Lung (tissue), 12 donors: ENCODE measurements around the gene SORL1. TPM values are rescaled to one million over a fixed set of nuclear protein-coding genes. Genes with fewer than 3 reads are reported as not detected.
A peak's percentile ranks its signal among the peaks of the same experiment; 100 is the strongest.

ENCODE experiments used
- ATAC-seq: fragments of 200-7000 bp; cut with Tn5 transposase; one replicate; pipeline ENCODE4 v1.9.1; 2020; ENCODE audit warnings: moderate number of reproducible peaks; ENCODE audit not compliant: insufficient read depth, low FRiP score
- DNase-seq, 3 donors: peaks; one replicate each; pipeline ENCODE4 v3.0.0-alpha.2; 2013 to 2017
- H3K27ac ChIP-seq, 2 donors: one replicate each; pipeline ENCODE4 v1.5.1; 2013; ENCODE audit warnings: mild to moderate bottlenecking in 2 of 2, moderate library complexity in 2 of 2, control low read depth in 1 of 2, inconsistent platforms in 1 of 2, low read depth in 1 of 2, low read length in 1 of 2
- H3K27me3 ChIP-seq, 3 donors: one replicate each; pipeline ENCODE4 v1.5.1; 2013; ENCODE audit warnings: low read length in 2 of 3; ENCODE audit not compliant: control insufficient read depth in 3 of 3, insufficient read depth in 3 of 3
- H3K36me3 ChIP-seq, 4 donors: one replicate each; pipeline ENCODE4 v1.5.1; 2013; ENCODE audit warnings: low read length in 4 of 4, mild to moderate bottlenecking in 1 of 4, moderate library complexity in 1 of 4; ENCODE audit not compliant: control insufficient read depth in 4 of 4, insufficient read depth in 4 of 4
- H3K4me1 ChIP-seq, 5 donors: one replicate each; pipeline ENCODE4 v1.5.1; 2013; ENCODE audit warnings: low read length in 5 of 5, mild to moderate bottlenecking in 2 of 5, moderate library complexity in 1 of 5; ENCODE audit not compliant: control insufficient read depth in 5 of 5, insufficient read depth in 5 of 5
- H3K4me3 ChIP-seq: one replicate; pipeline ENCODE4 v1.5.1; 2013; ENCODE audit warnings: mild to moderate bottlenecking, control low read depth, moderate library complexity
- H3K9ac ChIP-seq, 2 donors: one replicate each; pipeline ENCODE4 v1.5.1; 2013; ENCODE audit warnings: low read length in 2 of 2, control low read depth in 1 of 2; ENCODE audit not compliant: insufficient read depth in 1 of 2
- H3K9me3 ChIP-seq, 4 donors: one replicate each; pipeline ENCODE4 v1.5.1; 2013; ENCODE audit warnings: low read length in 3 of 4, mild to moderate bottlenecking in 1 of 4, moderate library complexity in 1 of 4; ENCODE audit not compliant: control insufficient read depth in 4 of 4, insufficient read depth in 3 of 4
- WGBS, 2 donors: extraction: QIAGEN DNeasy Blood & Tissue Kit; methylation state at CpG; one replicate each; pipeline ENCODE4 v1.1.7; 2013; 5-methylcytosine and 5-hydroxymethylcytosine counted together
- polyA plus RNA-seq, 2 donors: library from polyadenylated mRNA; stranded (reverse); fragments of 200-250 nt; gene quantifications; one replicate each; pipeline ENCODE4 v1.2.1, GENCODE V29; 2013
- total RNA-seq, 2 donors: library from RNA; depleted of rRNA in 1 of 2; stranded (reverse); fragments of >200 nt in 1 of 2; gene quantifications; one replicate each; pipeline ENCODE4 v1.2.1, GENCODE V29; 2014 to 2021
- TF ChIP-seq, protein P1 (sequence below): IDR thresholded peaks from 2 replicates; pipeline ENCODE4 v1.5.1; 2012; ENCODE audit warnings: mild to moderate bottlenecking; ENCODE audit errors: control extremely low read depth, extremely low read depth
- donor health status: control.
- donor health status: control.
- donor health status: Bipolar disorder and iron deficiency.
- donor health status: healthy.
- donor health status: DM: yes; HTN: yes; CAD: no.

Gene SORL1
- total and polyA plus RNA-seq, 4 donors = 1.9 to 67.0 (median 49.2) TPM

- TF ChIP-seq, protein P1, sequence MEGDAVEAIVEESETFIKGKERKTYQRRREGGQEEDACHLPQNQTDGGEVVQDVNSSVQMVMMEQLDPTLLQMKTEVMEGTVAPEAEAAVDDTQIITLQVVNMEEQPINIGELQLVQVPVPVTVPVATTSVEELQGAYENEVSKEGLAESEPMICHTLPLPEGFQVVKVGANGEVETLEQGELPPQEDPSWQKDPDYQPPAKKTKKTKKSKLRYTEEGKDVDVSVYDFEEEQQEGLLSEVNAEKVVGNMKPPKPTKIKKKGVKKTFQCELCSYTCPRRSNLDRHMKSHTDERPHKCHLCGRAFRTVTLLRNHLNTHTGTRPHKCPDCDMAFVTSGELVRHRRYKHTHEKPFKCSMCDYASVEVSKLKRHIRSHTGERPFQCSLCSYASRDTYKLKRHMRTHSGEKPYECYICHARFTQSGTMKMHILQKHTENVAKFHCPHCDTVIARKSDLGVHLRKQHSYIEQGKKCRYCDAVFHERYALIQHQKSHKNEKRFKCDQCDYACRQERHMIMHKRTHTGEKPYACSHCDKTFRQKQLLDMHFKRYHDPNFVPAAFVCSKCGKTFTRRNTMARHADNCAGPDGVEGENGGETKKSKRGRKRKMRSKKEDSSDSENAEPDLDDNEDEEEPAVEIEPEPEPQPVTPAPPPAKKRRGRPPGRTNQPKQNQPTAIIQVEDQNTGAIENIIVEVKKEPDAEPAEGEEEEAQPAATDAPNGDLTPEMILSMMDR = no peak
- no peak overlapping the region for H3K9ac ChIP-seq
- DNase-seq (peak in 2 of 3 donors; percentile 34 to 54), ATAC-seq (no peak)
- H3K27ac ChIP-seq = no peak overlapping the region
- no peaks in the 10 kb centered on the region for H3K27me3 ChIP-seq
- peaks cover 0 to 4% (median under 1%) of the 10 kb centered on the region in 4 donors for H3K36me3 ChIP-seq
- no peak overlapping the region for H3K4me3 ChIP-seq
- no peaks in the 10 kb centered on the region for H3K4me1 ChIP-seq
- WGBS, 2 donors = 79 to 80% methylated on average over 12 of the region's 12 CpGs
- H3K9me3 ChIP-seq = peaks cover 0 to 2% (median 1%) of the 10 kb centered on the region in 4 donors
Measured at GRCh38 chr11:121534131-121535093, 82.3 kb downstream of the SORL1 start.

DNA sequence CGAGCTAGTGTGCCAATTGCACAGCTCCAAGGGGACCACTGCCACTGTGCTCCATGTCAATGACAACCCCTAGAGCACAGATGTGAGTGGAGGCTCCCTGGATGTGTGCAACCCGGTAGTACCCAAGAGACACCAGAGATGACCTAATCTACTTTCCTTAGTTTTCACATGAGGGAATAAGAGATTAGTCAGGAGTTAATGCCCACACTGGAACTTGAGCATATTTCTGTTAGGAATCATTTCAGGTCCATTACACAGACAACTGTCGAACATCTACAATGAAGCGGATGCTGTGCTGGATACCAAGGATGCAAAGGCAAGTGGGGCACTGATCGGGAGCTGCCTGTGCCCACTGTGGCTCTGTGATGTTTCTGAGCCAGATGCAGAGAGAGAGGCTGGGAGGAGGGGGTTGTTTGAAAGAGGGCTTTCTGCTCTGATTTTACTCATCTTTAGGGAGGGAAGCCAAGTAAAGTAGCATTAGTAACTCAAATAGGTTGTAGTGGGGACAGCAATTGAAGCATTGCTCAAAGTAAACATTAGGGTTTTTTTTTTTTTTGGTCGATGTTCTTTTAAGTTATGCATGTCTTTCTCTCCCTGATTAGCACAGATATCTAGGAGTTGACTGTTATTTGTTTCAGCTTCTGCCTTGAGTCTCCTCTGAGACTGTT, 83.1 kb downstream of the SORL1 start:
- H3K27ac ChIP-seq = no peak overlapping the region
- H3K9me3 ChIP-seq = peaks cover 0 to 2% (median 0%) of the 10 kb centered on the region in 4 donors
- TF ChIP-seq, protein P1 = no peak
- no peaks in the 10 kb centered on the region for H3K27me3 ChIP-seq
- H3K36me3 ChIP-seq = peaks cover 0 to 3% (median under 1%) of the 10 kb centered on the region in 4 donors
- ATAC-seq (no peak), DNase-seq (no peak)
- WGBS, 2 donors = 70 to 81% methylated on average over 6 of the region's 6 CpGs
- H3K4me3 ChIP-seq = no peak overlapping the region
- no peaks in the 10 kb centered on the region for H3K4me1 ChIP-seq
- H3K9ac ChIP-seq = no peak overlapping the region

DNA sequence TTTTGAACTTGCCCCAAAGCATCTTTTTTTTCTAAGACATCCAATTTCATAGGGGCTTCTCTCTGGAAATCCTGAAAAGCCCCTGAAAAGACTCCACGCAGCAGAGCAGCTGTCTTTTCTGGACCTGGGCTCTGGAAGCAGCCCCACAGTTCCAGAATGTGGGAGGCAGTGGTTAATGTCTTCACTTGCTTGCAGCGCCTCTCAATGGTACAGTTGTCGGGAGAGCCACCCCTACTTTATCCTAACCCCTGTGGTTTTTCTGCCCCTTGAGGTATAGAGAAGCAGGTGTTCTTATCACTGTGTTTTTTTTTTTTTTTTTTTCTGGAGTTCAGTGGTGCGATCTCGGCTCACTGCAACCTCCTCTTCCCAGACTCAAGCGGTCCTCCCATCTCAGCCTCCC, 84.0 kb downstream of the SORL1 start:
- H3K36me3 ChIP-seq = peaks cover 0 to 3% (median under 1%) of the 10 kb centered on the region in 4 donors
- H3K9me3 ChIP-seq = no peaks in the 10 kb centered on the region
- DNase-seq (no peak), ATAC-seq (no peak)
- no peaks in the 10 kb centered on the region for H3K27me3 ChIP-seq
- no peak overlapping the region for H3K9ac ChIP-seq
- TF ChIP-seq, protein P1 = no peak
- H3K4me1 ChIP-seq = no peaks in the 10 kb centered on the region
- no peak overlapping the region for H3K27ac ChIP-seq
- H3K4me3 ChIP-seq = no peak overlapping the region
- 96 to 98% methylated on average over 6 of the region's 6 CpGs for WGBS, 2 donors
